GM19035 (cell line): ENCODE measurements around the gene WEE2.
"Not testable (repeated sequence)": the region's sequence is repeated elsewhere in the genome, so short reads cannot be mapped to it uniquely, and the experiment has no call there.

ENCODE experiments used
- ATAC-seq: cut with Tn5 transposase; IDR thresholded peaks from one replicate; pipeline ENCODE4 v1.9.1; 2021; ENCODE audit not compliant: unreplicated experiment

Gene WEE2

GRCh38 chr7:141689072-141689825 is 18.9 kb upstream of the WEE2 start:
- ATAC-seq = not testable (repeated sequence)

DNA sequence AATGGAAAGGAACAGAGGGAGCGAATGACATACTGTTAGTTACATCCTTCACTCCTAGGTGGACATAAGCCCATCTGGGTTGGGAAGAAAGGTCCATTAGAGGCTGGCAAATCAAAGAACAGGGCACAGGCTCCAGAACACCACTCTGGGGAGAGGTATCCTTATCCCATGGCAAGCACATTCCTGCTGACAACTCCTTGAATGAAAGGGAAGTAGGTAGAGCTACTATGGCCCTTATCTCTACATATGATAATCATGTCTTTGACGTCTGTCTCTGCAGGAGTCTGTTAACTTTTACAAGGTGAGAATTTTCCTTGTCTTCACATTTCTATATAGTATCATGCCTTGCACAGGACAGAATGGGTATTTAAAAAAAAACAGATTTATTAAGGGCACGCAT is 16.6 kb upstream of the WEE2 start:
- no peak for ATAC-seq

GRCh38 chr7:141691961-141692360 is 16.2 kb upstream of the WEE2 start:
- ATAC-seq = no peak

DNA sequence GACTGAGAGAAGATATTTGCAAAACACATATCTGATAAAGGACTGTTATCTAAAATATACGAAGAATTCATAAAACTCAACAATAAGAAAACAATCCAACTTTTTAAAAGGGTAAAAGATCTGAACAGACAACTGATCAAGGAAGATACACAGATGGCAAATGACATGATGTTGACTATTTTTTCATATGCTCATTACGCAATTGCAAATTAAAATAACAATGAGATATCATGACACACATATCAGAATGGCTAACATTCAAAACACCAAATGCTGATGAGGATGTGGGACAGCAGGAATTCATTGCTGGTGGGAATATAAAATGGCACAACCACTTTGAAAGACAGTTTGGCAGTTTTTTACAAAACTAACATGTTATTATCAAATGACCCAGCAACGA is 15.1 kb upstream of the WEE2 start:
- no peak for ATAC-seq

DNA sequence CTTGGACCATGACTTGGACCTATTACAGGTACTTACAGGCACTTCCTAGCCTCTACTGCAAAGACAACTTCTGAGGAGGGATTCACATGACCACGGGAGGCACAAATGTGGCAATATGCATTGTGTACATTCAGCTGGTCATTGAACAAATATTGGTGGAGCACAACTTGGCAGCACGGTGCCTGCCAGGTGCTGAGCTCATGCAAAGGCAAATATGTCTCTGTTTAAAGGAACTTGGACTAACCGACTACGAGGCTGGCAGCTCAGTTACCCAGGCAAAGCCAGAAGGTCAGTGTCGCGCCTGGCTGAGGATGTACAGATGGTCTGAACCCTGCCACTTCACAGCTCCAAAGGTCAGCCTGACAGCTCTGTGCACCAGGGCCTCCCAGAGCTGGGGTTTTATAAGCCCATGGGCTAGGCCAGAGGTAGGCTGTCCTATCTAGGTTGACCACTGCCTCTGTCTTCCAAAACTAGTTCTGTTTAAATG is 12.3 kb upstream of the WEE2 start:
- no peak for ATAC-seq

DNA sequence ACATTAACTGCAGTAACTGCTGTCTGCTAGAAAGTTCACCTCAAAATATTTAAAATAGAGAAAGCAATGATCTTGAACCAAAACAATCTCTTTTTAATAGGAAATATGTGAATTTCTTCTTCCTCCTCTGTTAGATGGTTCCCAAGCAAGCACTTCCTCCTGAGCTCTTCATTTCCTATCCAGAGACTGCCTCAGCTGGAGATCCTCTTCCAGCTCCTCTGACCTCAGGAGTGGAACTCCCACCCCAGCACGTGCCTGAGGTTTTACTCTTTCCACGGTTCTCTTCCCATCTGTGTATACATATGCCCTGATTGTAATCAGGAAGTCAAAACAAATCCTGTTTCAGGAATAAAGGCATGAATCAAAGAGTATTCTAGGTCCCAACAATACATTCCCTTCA is 11.8 kb upstream of the WEE2 start:
- no peak for ATAC-seq

- no peak for ATAC-seq
Observed at GRCh38 chr7:141697211-141697871, 10.8 kb upstream of the WEE2 start.

GRCh38 chr7:141698247-141699015 is 9.7 kb upstream of the WEE2 start:
- no peak for ATAC-seq

GRCh38 chr7:141699860-141700259 is 8.3 kb upstream of the WEE2 start:
- ATAC-seq = no peak

DNA sequence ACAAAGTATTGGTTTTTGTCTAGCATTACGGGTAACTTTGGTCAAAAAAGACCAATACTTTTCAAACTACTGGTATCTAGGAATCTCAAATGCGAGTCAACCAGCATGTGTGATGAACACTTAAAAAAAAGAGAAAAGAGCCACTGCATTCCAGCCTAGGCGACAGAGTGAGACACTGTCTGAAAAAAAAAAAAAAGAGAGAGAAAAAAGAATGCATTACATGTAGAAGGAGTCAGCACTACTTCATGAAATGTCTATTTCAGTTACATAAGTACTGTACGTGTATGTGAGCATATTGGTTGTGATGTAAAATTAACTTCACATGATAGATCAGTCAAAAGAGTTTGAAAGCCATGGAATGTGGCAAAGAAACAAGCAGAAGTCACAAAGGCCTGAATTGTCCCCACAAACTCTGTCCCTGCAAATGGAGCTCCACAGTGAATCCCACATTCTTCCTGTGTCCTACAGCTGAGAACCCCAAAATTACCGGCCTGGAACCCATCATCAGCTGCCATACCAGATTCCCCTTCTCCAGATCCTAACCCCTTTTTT is 7.8 kb upstream of the WEE2 start:
- ATAC-seq = no peak

DNA sequence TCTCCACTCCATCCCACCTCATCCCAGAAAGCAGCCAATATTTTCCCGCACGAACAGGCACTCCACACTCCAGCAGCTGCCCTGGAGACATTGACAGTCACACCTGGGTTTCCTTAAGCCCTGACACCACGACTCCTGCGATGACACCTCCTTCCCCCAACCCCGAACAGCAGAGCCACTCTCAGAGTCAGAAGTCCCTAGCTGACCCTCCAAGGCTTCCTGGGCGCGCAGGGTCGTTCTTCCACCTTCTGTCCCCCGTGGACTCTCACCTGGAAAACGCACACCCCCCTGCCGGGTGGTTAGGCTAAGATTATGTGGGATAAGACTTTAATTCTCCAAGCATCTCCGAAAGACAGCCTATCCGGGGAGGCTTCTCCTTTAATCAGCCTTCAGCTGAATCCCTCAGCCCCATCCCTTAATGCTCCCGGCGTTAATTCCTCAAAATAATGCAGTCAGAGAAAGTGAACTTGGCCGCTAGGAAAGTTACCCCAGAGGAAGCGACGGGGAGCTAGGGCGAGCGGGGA is 7.2 kb upstream of the WEE2 start:
- ATAC-seq = peak; percentile 4

DNA sequence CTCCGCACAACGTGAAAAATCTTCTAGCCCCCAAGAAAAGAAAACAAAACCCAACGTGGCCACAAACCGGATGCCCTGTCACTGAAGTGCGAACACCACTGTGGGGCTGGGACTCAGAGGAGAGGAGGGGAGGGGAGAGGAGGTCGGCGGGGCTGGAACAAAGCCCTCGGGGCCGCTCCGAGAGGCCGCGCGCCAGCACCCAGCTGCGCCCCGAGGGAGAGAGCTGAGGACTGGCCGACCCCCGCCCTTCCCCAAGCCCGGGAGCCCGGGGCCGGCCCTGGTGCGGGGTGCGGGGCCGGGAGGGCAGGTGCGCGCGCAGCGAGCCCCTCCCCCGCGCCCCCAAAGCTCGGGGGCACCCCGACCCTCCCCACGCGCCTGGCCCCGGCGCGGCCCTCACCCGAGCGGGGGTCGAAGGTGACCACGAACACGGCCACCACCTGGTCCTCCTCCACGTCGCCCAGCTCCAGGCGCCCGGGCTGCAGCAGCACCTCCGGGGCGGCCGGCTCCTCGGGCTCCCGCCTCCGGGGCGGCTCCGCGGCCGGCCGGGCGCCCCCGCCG is 6.6 kb upstream of the WEE2 start:
- ATAC-seq = peak; percentile 83

DNA sequence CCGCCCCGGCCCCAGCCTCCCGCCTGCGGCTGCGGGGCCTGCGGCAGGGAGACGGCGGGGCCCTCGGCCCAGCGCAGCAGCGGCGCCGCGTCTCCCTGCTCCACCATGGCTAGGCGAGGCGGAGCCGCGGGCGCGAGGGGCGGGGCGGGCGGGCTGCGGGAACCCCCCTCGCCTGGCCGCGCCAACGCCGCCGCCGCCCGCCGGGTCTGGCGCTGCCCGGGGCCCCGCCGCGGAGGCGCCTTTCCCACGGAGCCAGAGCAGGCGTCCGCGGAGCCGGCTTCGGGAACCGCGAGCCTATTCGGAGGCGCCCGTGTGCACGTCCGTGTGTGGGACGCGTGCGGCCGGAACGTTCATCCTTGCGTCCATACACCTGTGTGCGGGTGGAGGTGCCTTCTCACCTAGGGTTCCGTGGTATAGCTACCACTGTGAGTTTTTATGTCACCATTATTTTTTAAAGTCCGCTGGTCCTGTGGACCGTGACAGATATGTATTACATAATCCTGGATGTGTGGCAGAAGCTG is 6.0 kb upstream of the WEE2 start, which contains the start of gene DENND11:
Gene DENND11 (minus strand): TSS at position 120 of the 521 bp plus-strand sequence. CDS start 13 bp downstream, at position 107.
- ATAC-seq = peak; percentile 79

GRCh38 chr7:141702892-141703291 is 5.3 kb upstream of the WEE2 start:
- ATAC-seq = no peak

- ATAC-seq = no peak
Observed at GRCh38 chr7:141704112-141704511, 4.0 kb upstream of the WEE2 start.

DNA sequence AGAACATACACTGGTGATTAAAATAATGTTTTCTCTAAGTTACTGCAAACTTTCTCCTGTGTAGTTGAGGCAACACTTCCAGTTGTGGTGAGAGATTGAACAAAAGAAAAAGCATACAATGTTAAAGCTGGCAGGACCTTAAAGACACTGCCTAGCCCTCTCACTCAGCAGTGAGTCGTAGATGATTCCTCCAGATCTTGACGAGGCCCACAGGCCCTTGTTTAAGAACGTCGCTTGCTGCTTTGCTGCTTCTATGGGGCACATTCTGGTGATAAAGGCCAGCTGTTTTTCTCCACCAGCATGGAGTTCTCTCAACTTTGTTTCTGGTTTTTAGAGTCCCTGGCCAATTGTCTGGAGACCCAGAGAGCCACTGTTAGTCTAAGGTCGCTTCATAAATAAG is 3.4 kb upstream of the WEE2 start:
- no peak for ATAC-seq

DNA sequence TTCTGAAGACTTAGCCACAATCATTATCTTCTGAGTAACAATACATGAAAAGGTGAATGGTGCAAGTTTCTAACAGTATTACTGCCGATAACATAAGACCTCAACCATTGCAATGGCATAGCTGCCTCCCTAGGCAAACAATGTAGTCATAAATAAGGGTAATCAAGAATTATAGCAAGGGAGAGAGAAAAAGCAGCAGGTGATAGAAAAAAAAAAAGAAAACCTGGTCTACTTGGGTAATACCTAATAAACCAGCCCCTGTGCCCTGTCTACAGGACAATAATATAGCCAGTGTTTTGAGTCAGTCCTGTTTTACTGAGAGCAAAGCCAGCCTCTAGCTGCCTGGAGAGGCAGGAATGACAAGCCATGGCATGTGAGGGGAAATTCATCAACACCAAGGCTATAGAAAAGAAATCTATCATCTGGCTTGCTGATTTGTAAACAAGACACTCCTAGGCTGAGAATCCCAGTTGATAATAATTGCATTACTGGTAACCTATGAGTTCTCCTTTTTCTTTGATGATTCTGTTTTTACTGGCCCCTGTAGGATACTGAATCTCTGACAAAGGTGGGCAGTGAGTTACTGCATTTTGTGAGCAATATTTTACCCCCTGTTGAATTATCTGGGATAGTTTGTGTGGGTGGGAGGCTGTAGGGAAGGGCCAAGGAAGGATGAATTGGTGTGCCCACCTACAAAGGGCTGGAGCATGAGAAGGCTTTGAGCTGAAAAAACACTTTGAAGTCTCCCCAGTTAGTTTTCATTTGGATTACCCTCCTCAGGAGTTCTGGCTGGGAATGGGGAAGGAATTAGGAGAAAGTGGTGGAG is 1.7 kb upstream of the WEE2 start:
- ATAC-seq = no peak

DNA sequence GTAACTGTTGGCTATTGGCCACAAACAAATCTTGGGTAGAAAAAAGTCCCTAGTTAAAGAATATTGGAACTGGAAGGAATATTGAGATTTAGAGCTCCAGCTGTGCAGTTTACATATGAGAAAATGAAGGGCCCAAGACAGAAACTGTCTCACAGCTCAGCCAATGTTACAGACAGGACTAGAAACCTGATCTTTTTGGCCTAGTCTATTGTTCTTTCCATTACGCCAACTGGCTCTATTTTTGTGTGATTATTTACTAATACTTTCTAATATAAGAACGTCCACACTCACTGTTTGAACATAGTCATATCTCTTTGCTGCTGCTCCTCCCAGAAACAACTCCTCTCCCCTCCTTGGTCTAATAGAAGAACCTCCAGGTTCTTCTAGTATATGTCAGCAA is 1.2 kb downstream of the WEE2 start:
- no peak for ATAC-seq

GRCh38 chr7:141709749-141710148 is 1.6 kb downstream of the WEE2 start:
- no peak for ATAC-seq

DNA sequence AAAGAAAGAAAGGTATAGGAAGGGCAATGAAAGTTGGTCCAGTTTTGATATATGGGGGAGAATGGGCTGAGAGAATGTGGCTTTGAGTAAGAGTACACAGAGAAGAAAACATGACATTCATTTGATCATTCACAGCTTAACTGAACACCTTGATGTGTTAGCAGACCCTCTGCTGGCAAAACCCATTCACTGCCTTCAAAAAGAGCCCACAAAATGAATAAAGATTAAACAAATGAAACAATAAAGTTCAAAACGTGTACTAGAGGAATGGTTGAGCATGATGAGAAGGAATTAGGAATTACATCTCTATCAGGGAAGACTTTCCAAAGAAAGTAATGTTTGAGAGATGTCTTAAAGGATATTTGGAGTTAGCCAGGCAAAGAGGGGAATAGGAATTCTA is 2.1 kb downstream of the WEE2 start:
- no peak for ATAC-seq
